Fibroblast of lung (primary cell): ENCODE measurements around the gene POM121L2.

Experiments
- EZH2 ChIP-seq: IDR thresholded peaks from 2 replicates; pipeline ENCODE4 v1.5.1; 2012; ENCODE audit warnings: low read length, control low read depth, mild to moderate bottlenecking; ENCODE audit errors: missing control alignments
- TF ChIP-seq, protein P1 (sequence below), 2 donors: IDR thresholded peaks in 1 of 2; conservative IDR thresholded peaks in 1 of 2; 1 replicate in 1 of 2; 2 replicates in 1 of 2; pipeline ENCODE4 v1.5.1; 2011 to 2012; ENCODE audit warnings: low read length in 2 of 2, control low read depth in 1 of 2, inconsistent platforms in 1 of 2, low read depth in 1 of 2, mild to moderate bottlenecking in 1 of 2

DNA sequence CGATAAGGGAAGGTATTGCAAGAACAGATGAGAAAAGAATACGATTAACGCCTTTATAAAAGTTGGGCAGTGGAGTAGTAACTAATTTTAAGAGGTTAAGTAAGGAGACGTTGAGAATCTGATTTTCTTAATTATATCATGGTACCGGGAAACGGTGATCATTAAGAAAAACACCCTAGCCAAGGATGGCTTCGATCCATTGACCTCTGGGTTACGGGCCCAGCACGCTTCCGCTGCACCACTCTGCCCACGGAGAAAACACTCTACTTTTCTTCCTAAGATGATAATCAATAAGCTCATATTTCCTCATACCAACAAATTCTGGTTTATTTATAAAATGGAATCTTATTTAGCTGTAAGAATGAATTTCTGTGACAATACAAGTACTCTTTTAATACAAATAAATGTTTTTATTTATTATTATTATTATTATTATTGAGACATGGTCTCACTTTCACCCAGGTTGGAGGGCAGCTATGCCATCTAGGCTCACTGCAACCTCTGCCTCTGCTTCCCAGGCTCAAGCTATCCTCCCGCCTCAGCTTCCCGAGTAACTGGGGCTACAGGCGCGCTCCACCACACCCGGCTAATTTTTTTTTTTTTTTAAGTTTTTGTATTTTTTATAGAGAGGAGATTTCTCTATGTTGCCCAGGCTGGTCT, 8.3 kb downstream of the POM121L2 start:
- TF ChIP-seq, protein P1, sequence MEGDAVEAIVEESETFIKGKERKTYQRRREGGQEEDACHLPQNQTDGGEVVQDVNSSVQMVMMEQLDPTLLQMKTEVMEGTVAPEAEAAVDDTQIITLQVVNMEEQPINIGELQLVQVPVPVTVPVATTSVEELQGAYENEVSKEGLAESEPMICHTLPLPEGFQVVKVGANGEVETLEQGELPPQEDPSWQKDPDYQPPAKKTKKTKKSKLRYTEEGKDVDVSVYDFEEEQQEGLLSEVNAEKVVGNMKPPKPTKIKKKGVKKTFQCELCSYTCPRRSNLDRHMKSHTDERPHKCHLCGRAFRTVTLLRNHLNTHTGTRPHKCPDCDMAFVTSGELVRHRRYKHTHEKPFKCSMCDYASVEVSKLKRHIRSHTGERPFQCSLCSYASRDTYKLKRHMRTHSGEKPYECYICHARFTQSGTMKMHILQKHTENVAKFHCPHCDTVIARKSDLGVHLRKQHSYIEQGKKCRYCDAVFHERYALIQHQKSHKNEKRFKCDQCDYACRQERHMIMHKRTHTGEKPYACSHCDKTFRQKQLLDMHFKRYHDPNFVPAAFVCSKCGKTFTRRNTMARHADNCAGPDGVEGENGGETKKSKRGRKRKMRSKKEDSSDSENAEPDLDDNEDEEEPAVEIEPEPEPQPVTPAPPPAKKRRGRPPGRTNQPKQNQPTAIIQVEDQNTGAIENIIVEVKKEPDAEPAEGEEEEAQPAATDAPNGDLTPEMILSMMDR (conservative IDR thresholded peaks at IDR 0.05 in 1 of 2, IDR thresholded peaks at IDR 0.05 in 1 of 2; ENCODE audit: low read depth in 1 of 2, low read length in 2 of 2): no peak
- no peak for TF ChIP-seq EZH2
